Stomach (tissue), 9 donors: ENCODE results near the gene CELA3B. TPM values are rescaled to one million over a fixed set of nuclear protein-coding genes. Genes with fewer than 3 reads are reported as not detected.

Source experiments
- DNase-seq, 2 donors: peaks; one replicate each; pipeline versions ENCODE4 v3.0.0 to v3.0.0-alpha.2; 2013 to 2019
- H3K27ac ChIP-seq, 5 donors: fragments of 200-600 bp in 4 of 5; sonication (generic) in 4 of 5; one replicate each; pipeline ENCODE4 v1.5.1; 2013 to 2019; ENCODE audit warnings: mild to moderate bottlenecking in 1 of 5, moderate library complexity in 1 of 5
- H3K27me3 ChIP-seq, 3 donors: fragments of 200-600 bp; sonication (generic); one replicate each; pipeline ENCODE4 v1.5.1; 2017 to 2019; ENCODE audit warnings: mixed run types in 1 of 3
- H3K36me3 ChIP-seq, 4 donors: fragments of 200-600 bp; sonication (generic); 1 replicate in 3 of 4; 2 replicates in 1 of 4; pipeline ENCODE4 v1.5.1; 2016 to 2019
- H3K4me1 ChIP-seq, 4 donors: fragments of 200-600 bp; sonication (generic); one replicate each; pipeline ENCODE4 v1.5.1; 2016 to 2019
- H3K4me3 ChIP-seq, 4 donors: fragments of 200-600 bp; sonication (generic) in 3 of 4; one replicate each; pipeline ENCODE4 v1.5.1; 2016 to 2019; ENCODE audit warnings: mild to moderate bottlenecking in 1 of 4
- H3K9me3 ChIP-seq, 4 donors: fragments of 200-600 bp; sonication (generic); one replicate each; pipeline ENCODE4 v1.5.1; 2016 to 2019
- EP300 ChIP-seq: sonication (generic); formaldehyde crosslinking; IDR thresholded peaks from one replicate; pipeline ENCODE4 v1.6.1; 2017; ENCODE audit warnings: antibody characterized with exemption
- POLR2A ChIP-seq, 4 donors: fragments of 450-650 bp; IDR thresholded peaks; one replicate each; pipeline ENCODE4 v1.6.1; 2016; ENCODE audit warnings: antibody characterized with exemption in 4 of 4, control low read depth in 2 of 4, mild to moderate bottlenecking in 1 of 4, moderate library complexity in 1 of 4
- POLR2AphosphoS5 ChIP-seq, 3 donors: sonication (generic); formaldehyde crosslinking; IDR thresholded peaks; one replicate each; pipeline ENCODE4 v1.6.1; 2016; ENCODE audit warnings: antibody characterized with exemption in 3 of 3
- WGBS, 5 donors: extraction: QIAGEN DNeasy Blood & Tissue Kit in 3 of 5; methylation state at CpG; one replicate each; pipeline versions ENCODE4 v1.1.5 to v1.1.7; 2013 to 2018; 5-methylcytosine and 5-hydroxymethylcytosine counted together
- intact Hi-C: fragments of 100-400 bp; cut with DNase I; formaldehyde crosslinking; loops from one replicate; pipeline ENCODE4 v1.15.1; 2023; ENCODE audit warnings: low total_unique reads
- polyA plus RNA-seq, 3 donors: library from polyadenylated mRNA; stranded (reverse); fragments of 200-250 nt; gene quantifications; one replicate each; pipeline ENCODE4 v1.2.3, GENCODE V29; 2013
- total RNA-seq, 5 donors: library from RNA; depleted of rRNA; stranded (reverse); fragments of >200 nt; gene quantifications; one replicate each; pipeline versions ENCODE4 v1.1.0 to v1.2.3, GENCODE V29; 2014 to 2016
- TF ChIP-seq, protein P1 (sequence below), 7 experiments: fragments of 450-650 bp in 4 of 7; fragments of 200-600 bp in 3 of 7; sonication (generic) in 3 of 7; IDR thresholded peaks; one replicate each; pipeline ENCODE4 v1.5.1; 2016 to 2019; ENCODE audit warnings: antibody characterized with exemption in 7 of 7, control low read depth in 2 of 7, mild to moderate bottlenecking in 1 of 7
- donor health status: healthy with polysubstance abuse.
- donor health status: Bipolar disorder and iron deficiency.
- donor health status: healthy.

The CELA3B gene
- total and polyA plus RNA-seq, 8 donors, result 6.1 to 84.3 (median 28.2) TPM; not detected in 4

DNA sequence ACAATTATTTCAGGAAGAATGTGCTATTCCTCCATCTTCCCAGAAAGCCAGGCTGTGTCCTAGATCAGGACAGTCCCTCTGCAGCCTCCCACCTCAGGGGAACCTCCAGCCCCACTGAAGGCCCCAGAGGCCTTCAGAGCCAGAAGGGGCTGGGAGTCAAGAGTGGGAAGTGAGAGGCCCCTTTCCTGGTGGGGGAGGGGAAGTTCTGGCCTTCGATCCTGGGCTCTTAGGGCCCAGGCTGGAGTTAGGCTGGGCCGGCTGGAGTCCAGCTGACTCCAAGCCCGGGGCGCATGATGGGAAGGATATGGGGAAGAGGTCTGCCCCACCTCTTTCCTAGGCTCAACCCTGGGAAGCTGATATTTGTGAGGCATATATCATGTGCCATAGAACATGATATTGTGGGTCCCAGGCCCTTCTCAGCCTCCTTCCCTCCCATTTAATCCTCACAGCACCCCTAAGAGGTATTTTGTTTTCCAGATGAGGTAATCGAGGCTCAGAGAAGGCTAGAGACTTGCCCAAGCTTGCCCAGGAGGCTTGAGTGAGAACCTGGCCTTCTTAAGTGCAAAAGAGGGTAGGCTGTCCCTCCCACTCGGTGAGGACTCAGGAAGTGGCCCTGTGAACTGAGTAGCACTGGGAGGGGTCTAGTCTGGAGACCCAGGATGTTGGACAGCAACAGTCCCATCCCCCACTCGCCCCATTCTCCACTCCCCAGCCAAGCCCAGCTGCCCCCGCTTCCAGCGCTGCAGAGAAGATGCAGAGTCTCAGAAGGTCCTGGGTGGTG lies 21.1 kb upstream of the CELA3B start:
- H3K4me1 ChIP-seq, result peaks cover 26 to 35% (median 31%) of the 10 kb centered on the region in 4 donors
- TF ChIP-seq, protein P1, sequence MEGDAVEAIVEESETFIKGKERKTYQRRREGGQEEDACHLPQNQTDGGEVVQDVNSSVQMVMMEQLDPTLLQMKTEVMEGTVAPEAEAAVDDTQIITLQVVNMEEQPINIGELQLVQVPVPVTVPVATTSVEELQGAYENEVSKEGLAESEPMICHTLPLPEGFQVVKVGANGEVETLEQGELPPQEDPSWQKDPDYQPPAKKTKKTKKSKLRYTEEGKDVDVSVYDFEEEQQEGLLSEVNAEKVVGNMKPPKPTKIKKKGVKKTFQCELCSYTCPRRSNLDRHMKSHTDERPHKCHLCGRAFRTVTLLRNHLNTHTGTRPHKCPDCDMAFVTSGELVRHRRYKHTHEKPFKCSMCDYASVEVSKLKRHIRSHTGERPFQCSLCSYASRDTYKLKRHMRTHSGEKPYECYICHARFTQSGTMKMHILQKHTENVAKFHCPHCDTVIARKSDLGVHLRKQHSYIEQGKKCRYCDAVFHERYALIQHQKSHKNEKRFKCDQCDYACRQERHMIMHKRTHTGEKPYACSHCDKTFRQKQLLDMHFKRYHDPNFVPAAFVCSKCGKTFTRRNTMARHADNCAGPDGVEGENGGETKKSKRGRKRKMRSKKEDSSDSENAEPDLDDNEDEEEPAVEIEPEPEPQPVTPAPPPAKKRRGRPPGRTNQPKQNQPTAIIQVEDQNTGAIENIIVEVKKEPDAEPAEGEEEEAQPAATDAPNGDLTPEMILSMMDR (IDR thresholded peaks at IDR 0.05), result no peak
- TF ChIP-seq POLR2AphosphoS5 (IDR thresholded peaks at IDR 0.05) (no peak), POLR2A (IDR thresholded peaks at IDR 0.05) (no peak), EP300 (no peak)
- no peaks in the 10 kb centered on the region for H3K27me3 ChIP-seq
- WGBS, 5 donors, result 51 to 67% (median 55%) methylated on average over 7 to 9 of the region's 9 CpGs
- no peaks in the 10 kb centered on the region for H3K36me3 ChIP-seq
- H3K27ac ChIP-seq, result peak overlapping the region; percentile 64 to 79 (median 75)
- DNase-seq, result peak in 1 of 2 donors; percentile 76
- no peaks in the 10 kb centered on the region for H3K9me3 ChIP-seq
- no peak overlapping the region for H3K4me3 ChIP-seq
- intact Hi-C loops, result no loop called here

GRCh38 chr1:21956720-21957552 lies 19.9 kb upstream of the CELA3B start:
- H3K4me3 ChIP-seq, result no peak overlapping the region

GRCh38 chr1:21961337-21961736 lies 15.5 kb upstream of the CELA3B start:
- no peak for DNase-seq
- peaks cover 22 to 57% (median 41%) of the 10 kb centered on the region in 4 donors for H3K4me1 ChIP-seq
- intact Hi-C loops, result no loop called here
- H3K4me3 ChIP-seq, result no peak overlapping the region
- TF ChIP-seq, protein P1 (IDR thresholded peaks at IDR 0.05), result no peak
- TF ChIP-seq EP300 (no peak), POLR2A (IDR thresholded peaks at IDR 0.05) (no peak), POLR2AphosphoS5 (IDR thresholded peaks at IDR 0.05) (no peak)
- H3K9me3 ChIP-seq, result no peaks in the 10 kb centered on the region
- no peaks in the 10 kb centered on the region for H3K27me3 ChIP-seq
- no peaks in the 10 kb centered on the region for H3K36me3 ChIP-seq
- WGBS, 5 donors, result 54 to 75% (median 63%) methylated on average over 2 of the region's 2 CpGs
- peak overlapping the region; percentile 3 to 41 (median 25) for H3K27ac ChIP-seq

More at GRCh38 chr1:21956720-21957552, 19.9 kb upstream of the CELA3B start:
- Histone ChIP-seq H3K4me1 (peaks cover 29 to 44% (median 37%) of the 10 kb centered on the region in 4 donors), H3K9me3 (no peaks in the 10 kb centered on the region), H3K36me3 (no peaks in the 10 kb centered on the region), H3K27me3 (no peaks in the 10 kb centered on the region), H3K27ac (peak overlapping the region; percentile 39 to 79 (median 75))
- WGBS, 5 donors, result 22 to 45% (median 28%) methylated on average over 18 of the region's 18 CpGs
- intact Hi-C loops, result no loop called here
- no peak for TF ChIP-seq EP300
- TF ChIP-seq POLR2AphosphoS5 (IDR thresholded peaks at IDR 0.05), result peak in 2 of 3 donors; percentile 44 to 83
- TF ChIP-seq POLR2A (IDR thresholded peaks at IDR 0.05), result no peak
- DNase-seq, result peak; percentile 89

- Histone ChIP-seq H3K9me3 (no peaks in the 10 kb centered on the region), H3K4me1 (peaks cover 17 to 52% (median 36%) of the 10 kb centered on the region in 4 donors), H3K27ac (peak overlapping the region; percentile 3 to 41 (median 25)), H3K36me3 (no peaks in the 10 kb centered on the region), H3K27me3 (no peaks in the 10 kb centered on the region), H3K4me3 (no peak overlapping the region)
- TF ChIP-seq POLR2A (IDR thresholded peaks at IDR 0.05), result no peak
- no peak for TF ChIP-seq POLR2AphosphoS5 (IDR thresholded peaks at IDR 0.05)
- TF ChIP-seq, protein P1 (IDR thresholded peaks at IDR 0.05), result no peak
- no peak for TF ChIP-seq EP300
- DNase-seq, result no peak
- intact Hi-C loops, result no loop called here
- WGBS, 5 donors, result 13 to 60% (median 30%) methylated on average over 2 of the region's 2 CpGs; no CpG with 5 or more reads in 1 of the 5 donors
These were observed 15.0 kb upstream of the CELA3B start for GRCh38 chr1:21961799-21962198.
